Sigmoid colon (tissue), 4 donors: ENCODE measurements around the gene USP24.

Source experiments
- CTCF ChIP-seq, 4 experiments: fragments of 450-650 bp in 3 of 4; fragments of 200-600 bp in 1 of 4; IDR thresholded peaks; one replicate each; pipeline ENCODE4 v1.5.1; 2016 to 2019; ENCODE audit warnings: antibody characterized with exemption in 4 of 4, mild to moderate bottlenecking in 3 of 4, moderate library complexity in 2 of 4
- EP300 ChIP-seq, 4 donors: sonication (generic); formaldehyde crosslinking; IDR thresholded peaks; one replicate each; pipeline ENCODE4 v1.6.1; 2017; ENCODE audit warnings: antibody characterized with exemption in 4 of 4
- POLR2AphosphoS5 ChIP-seq, 4 donors: sonication (generic); formaldehyde crosslinking; IDR thresholded peaks; one replicate each; pipeline ENCODE4 v1.6.1; 2017; ENCODE audit warnings: antibody characterized with exemption in 4 of 4

GRCh38 chr1:55040933-55041494 is 174.2 kb downstream of the USP24 start:
- TF ChIP-seq CTCF (IDR thresholded peaks at IDR 0.05) (no peak), POLR2AphosphoS5 (IDR thresholded peaks at IDR 0.05) (no peak), EP300 (IDR thresholded peaks at IDR 0.05) (no peak)
